NCI-H82 (cell line): ENCODE data around the gene TSR3.

Experiments
- DNase-seq: peaks from one replicate; lab custom pipeline; 2025; lab: John Stamatoyannopoulos, UW

The TSR3 gene

GRCh38 chr16:1308977-1309885 lies 42.4 kb downstream of the TSR3 start, which contains the start of gene UBE2I:
UBE2I (plus strand) TSS chr16:1309636; CDS start chr16:1314031, 4,395 bp downstream.
- peak; percentile 98 for DNase-seq

GRCh38 chr16:1308036-1308976 lies 43.4 kb downstream of the TSR3 start:
- DNase-seq = no peak

GRCh38 chr16:1306334-1306733 lies 45.3 kb downstream of the TSR3 start:
- DNase-seq = no peak

- no peak for DNase-seq
Observed at GRCh38 chr16:1305823-1306222, 45.9 kb downstream of the TSR3 start.

- DNase-seq = no peak
Observed at GRCh38 chr16:1301562-1301961, 50.1 kb downstream of the TSR3 start.

- DNase-seq = peak; percentile 58
Observed at GRCh38 chr16:1300664-1301476, 50.8 kb downstream of the TSR3 start.

- no peak for DNase-seq
Observed at GRCh38 chr16:1299868-1300203, 51.8 kb downstream of the TSR3 start.
